HepG2 (cell line): Measurements from ENCODE around the gene EFNA2. TPM values are rescaled to one million over a fixed set of nuclear protein-coding genes. Genes with fewer than 3 reads are reported as not detected.

Experiments
- CCDC6 ChIP-seq: sonication (generic); formaldehyde crosslinking; IDR thresholded peaks from 2 replicates; pipeline ENCODE4 v1.8.1; 2022; ENCODE audit warnings: mild to moderate bottlenecking, missing genetic modification reagents, moderate library complexity
- FUBP1 ChIP-seq: sonication (generic); formaldehyde crosslinking; IDR thresholded peaks from 2 replicates; pipeline ENCODE4 v1.5.1; 2020; ENCODE audit warnings: missing genetic modification reagents, mild to moderate bottlenecking, borderline replicate concordance
- GATAD1 ChIP-seq: IDR thresholded peaks from 2 replicates; pipeline ENCODE4 v1.6.1; 2016; ENCODE audit warnings: missing genetic modification reagents, missing compliant biosample characterization
- GPN1 ChIP-seq: sonication (generic); formaldehyde crosslinking; IDR thresholded peaks from 2 replicates; pipeline ENCODE4 v1.5.1; 2020; ENCODE audit warnings: missing genetic modification reagents, borderline replicate concordance
- HOXD1 ChIP-seq: sonication (generic); formaldehyde crosslinking; IDR thresholded peaks from 2 replicates; pipeline ENCODE4 v1.5.0; 2020; ENCODE audit warnings: missing genetic modification reagents
- KLF15 ChIP-seq: sonication (generic); formaldehyde crosslinking; IDR thresholded peaks from 2 replicates; pipeline ENCODE4 v1.8.1; 2023; ENCODE audit warnings: borderline replicate concordance, mild to moderate bottlenecking, inconsistent platforms, missing genetic modification reagents, mixed read lengths
- MAZ ChIP-seq, 2 experiments: sonication (generic) in 1 of 2; formaldehyde crosslinking in 1 of 2; IDR thresholded peaks; 2 replicates each; pipeline versions ENCODE4 v1.5.0 to v1.6.1; 2012 to 2020; ENCODE audit warnings: low read depth in 2 of 2, mild to moderate bottlenecking in 2 of 2, borderline replicate concordance in 1 of 2, improper control_type of control experiment in 1 of 2, low read length in 1 of 2, missing genetic modification reagents in 1 of 2, moderate library complexity in 1 of 2
- NAIF1 ChIP-seq: sonication (generic); formaldehyde crosslinking; IDR thresholded peaks from 2 replicates; pipeline ENCODE4 v1.5.0; 2020; ENCODE audit warnings: mild to moderate bottlenecking, missing genetic modification reagents, borderline replicate concordance
- NFAT5 ChIP-seq: sonication (generic); formaldehyde crosslinking; IDR thresholded peaks from 2 replicates; pipeline ENCODE4 v1.4.0; 2020; ENCODE audit warnings: missing genetic modification reagents
- NFKB2 ChIP-seq: sonication (generic); formaldehyde crosslinking; IDR thresholded peaks from 2 replicates; pipeline ENCODE4 v1.4.0; 2020; ENCODE audit warnings: missing genetic modification reagents, borderline replicate concordance
- NPAS2 ChIP-seq: sonication (generic); formaldehyde crosslinking; IDR thresholded peaks from 2 replicates; pipeline ENCODE4 v1.8.0; 2022; ENCODE audit warnings: mild to moderate bottlenecking, missing genetic modification reagents, borderline replicate concordance
- NR1H2 ChIP-seq: sonication (generic); formaldehyde crosslinking; IDR thresholded peaks from 2 replicates; pipeline ENCODE4 v1.8.1; 2022; ENCODE audit warnings: low read depth, missing genetic modification reagents, borderline replicate concordance
- RXRA ChIP-seq: sonication (generic); formaldehyde crosslinking; IDR thresholded peaks from 2 replicates; pipeline ENCODE4 v1.5.1; 2020; ENCODE audit warnings: missing genetic modification reagents
- SIN3A ChIP-seq: IDR thresholded peaks from 2 replicates; pipeline ENCODE4 v1.6.1; 2011; ENCODE audit warnings: low read depth, mild to moderate bottlenecking, control low read depth, low read length, borderline replicate concordance
- SP1 ChIP-seq, 2 experiments: fragments of 450-650 bp in 1 of 2; sonication (generic) in 1 of 2; formaldehyde crosslinking in 1 of 2; IDR thresholded peaks; 2 replicates each; pipeline versions ENCODE4 v1.4.0 to v1.6.1; 2016 to 2020; ENCODE audit warnings: missing genetic modification reagents in 1 of 2
- ZNF30 ChIP-seq: sonication (generic); formaldehyde crosslinking; IDR thresholded peaks from 2 replicates; pipeline ENCODE4 v1.5.0; 2020; ENCODE audit warnings: mild to moderate bottlenecking, missing genetic modification reagents
- ZNF484 ChIP-seq: sonication (generic); formaldehyde crosslinking; IDR thresholded peaks from 2 replicates; pipeline ENCODE4 v1.5.1; 2020; ENCODE audit warnings: mild to moderate bottlenecking, low read depth, missing genetic modification reagents, borderline replicate concordance
- polyA plus RNA-seq, 8 experiments: library from polyadenylated mRNA; depleted of rRNA in 3 of 8; stranded (reverse) in 7 of 8; unstranded in 1 of 8; fragments of >200 nt; fragmentation: Illumina TruSeq in 4 of 8; extraction: Trizol in 4 of 8; gene quantifications; 2 replicates each; pipeline versions ENCODE4 v1.2.1 to v1.2.3, GENCODE V29; 2011 to 2016; ENCODE audit warnings: low read depth in 4 of 8, missing spikeins in 1 of 8, mixed read lengths in 1 of 8; ENCODE audit not compliant: insufficient read depth in 1 of 8
- total RNA-seq, 5 experiments: library from RNA; depleted of rRNA; stranded (reverse); fragments of >200 nt; fragmentation: Illumina TruSeq; extraction: Trizol; gene quantifications; 2 replicates each; pipeline ENCODE4 v1.2.3, GENCODE V29; 2016; ENCODE audit warnings: low read depth in 1 of 5
- TF ChIP-seq, protein P1 (sequence below): fragments of 450-650 bp; IDR thresholded peaks from 2 replicates; pipeline ENCODE4 v1.6.1; 2017; ENCODE audit warnings: mild to moderate bottlenecking

EFNA2 gene
- total and polyA plus RNA-seq, 2 of the 13 experiments (the other 11 are each of a cell fraction or from before 2014, with no cell fraction given): 6.0 to 9.9 TPM

- TF ChIP-seq NAIF1 (CRISPR knock-in tag) (no peak), ZNF484 (CRISPR knock-in tag) (no peak), SIN3A (no peak), NR1H2 (CRISPR knock-in tag) (no peak), NFAT5 (CRISPR knock-in tag) (no peak), SP1 (IDR thresholded peaks at IDR 0.05) (no peak), SP1 (CRISPR knock-in tag; IDR thresholded peaks at IDR 0.05) (no peak), NFKB2 (CRISPR knock-in tag) (no peak), CCDC6 (CRISPR knock-in tag) (no peak), KLF15 (CRISPR knock-in tag) (no peak), GPN1 (no peak), NPAS2 (CRISPR knock-in tag) (no peak), GATAD1 (CRISPR knock-in tag) (peak; percentile 26; the same call in 1 of the 2 replicates), MAZ (IDR thresholded peaks at IDR 0.05; ENCODE audit: borderline replicate concordance, low read depth, low read length) (no peak), MAZ (CRISPR knock-in tag; IDR thresholded peaks at IDR 0.05; ENCODE audit: low read depth) (no peak; the same call in 1 of the 2 replicates), ZNF30 (CRISPR knock-in tag) (no peak), RXRA (CRISPR knock-in tag) (peak; percentile 49; the same call in 1 of the 2 replicates), HOXD1 (no peak), FUBP1 (no peak)
- TF ChIP-seq, protein P1, sequence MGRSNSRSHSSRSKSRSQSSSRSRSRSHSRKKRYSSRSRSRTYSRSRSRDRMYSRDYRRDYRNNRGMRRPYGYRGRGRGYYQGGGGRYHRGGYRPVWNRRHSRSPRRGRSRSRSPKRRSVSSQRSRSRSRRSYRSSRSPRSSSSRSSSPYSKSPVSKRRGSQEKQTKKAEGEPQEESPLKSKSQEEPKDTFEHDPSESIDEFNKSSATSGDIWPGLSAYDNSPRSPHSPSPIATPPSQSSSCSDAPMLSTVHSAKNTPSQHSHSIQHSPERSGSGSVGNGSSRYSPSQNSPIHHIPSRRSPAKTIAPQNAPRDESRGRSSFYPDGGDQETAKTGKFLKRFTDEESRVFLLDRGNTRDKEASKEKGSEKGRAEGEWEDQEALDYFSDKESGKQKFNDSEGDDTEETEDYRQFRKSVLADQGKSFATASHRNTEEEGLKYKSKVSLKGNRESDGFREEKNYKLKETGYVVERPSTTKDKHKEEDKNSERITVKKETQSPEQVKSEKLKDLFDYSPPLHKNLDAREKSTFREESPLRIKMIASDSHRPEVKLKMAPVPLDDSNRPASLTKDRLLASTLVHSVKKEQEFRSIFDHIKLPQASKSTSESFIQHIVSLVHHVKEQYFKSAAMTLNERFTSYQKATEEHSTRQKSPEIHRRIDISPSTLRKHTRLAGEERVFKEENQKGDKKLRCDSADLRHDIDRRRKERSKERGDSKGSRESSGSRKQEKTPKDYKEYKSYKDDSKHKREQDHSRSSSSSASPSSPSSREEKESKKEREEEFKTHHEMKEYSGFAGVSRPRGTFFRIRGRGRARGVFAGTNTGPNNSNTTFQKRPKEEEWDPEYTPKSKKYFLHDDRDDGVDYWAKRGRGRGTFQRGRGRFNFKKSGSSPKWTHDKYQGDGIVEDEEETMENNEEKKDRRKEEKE: no peak
These were observed 18.7 kb downstream of the EFNA2 start (continued) for GRCh38 chr19:1304197-1304924.
